Glomerular visceral epithelial cell (primary cell): ENCODE results near the gene AGBL4.

Source experiments
- DNase-seq: peaks from one replicate; pipeline ENCODE4 v3.0.0-alpha.2; 2016; ENCODE audit errors: extremely low spot score

The AGBL4 gene

DNA sequence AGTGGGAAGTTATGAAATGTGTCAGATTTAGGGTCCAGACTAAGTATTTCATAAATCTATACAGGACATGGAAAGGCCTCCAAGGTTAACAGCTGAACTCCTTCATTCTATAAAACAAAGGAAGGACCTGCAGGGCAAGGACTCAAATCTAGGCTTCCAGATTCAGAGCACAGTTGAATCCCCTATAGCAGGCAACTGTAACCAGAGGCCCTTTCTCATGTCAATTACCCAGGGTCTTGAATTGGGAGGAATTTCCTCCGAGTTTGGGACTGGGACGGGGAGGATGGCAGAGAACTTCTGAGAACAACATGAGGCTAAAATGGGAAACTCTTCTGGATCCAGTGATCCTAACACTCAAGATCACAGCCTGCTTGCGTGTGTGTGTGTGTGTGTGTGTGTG is 1134.1 kb downstream of the AGBL4 start:
- no peak for DNase-seq

DNA sequence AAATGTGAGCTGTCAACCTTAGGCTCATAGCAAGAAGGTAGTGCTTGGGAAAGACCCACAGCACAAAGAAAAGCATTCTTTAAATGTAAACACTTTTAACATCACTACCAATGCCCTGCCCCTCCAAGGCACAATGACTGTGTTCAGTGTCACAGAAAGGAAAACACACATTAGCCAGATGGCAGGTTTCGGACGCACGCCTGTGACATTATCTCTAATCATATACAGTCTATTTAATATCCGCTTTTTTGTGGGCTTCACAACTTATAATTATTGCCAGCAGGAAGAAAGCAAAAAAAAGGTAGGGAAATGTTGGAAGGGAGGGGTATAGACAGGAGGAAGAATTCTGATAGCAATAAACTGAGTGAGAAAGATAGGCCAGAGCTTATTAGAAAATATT is 1134.7 kb downstream of the AGBL4 start:
- DNase-seq, result no peak

DNA sequence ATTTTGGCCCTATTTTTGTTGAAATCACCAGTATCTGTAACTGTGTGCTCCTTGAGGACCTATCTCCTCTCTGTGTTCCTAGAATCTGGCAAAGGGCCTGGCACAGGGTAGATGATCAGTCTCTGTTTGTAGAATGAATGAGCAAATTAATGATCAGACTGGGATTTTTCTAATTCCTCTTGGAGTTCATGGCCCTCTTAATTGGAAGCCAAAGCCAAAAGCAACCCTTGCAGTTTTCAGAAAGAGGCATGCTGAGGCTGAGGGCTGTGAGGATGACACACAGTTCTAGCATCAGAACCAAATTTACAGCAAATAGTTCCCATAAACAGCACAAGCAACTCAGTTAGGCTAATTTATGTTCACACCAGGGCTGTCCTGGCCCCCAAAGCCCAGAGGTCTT is 1136.0 kb downstream of the AGBL4 start:
- no peak for DNase-seq

DNA sequence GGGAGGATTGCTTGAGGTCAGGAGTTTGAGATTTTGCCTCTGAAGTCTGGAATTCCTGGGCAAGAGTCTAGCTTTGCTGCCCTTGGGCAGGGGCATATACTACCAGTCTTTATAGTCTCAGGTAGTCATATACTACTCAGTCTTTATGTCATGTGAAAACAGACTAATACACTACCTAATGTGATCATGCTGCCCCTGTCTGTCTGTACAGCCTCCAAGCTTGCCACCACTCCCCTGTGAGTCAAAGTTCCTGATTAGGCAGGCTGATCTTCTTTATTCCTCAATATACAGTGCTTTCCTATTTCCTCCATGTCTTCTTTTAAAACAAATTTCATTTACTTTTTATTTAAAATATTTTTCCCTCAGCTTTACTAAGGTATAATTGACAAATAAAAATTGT is 1141.7 kb downstream of the AGBL4 start:
- no peak for DNase-seq

DNA sequence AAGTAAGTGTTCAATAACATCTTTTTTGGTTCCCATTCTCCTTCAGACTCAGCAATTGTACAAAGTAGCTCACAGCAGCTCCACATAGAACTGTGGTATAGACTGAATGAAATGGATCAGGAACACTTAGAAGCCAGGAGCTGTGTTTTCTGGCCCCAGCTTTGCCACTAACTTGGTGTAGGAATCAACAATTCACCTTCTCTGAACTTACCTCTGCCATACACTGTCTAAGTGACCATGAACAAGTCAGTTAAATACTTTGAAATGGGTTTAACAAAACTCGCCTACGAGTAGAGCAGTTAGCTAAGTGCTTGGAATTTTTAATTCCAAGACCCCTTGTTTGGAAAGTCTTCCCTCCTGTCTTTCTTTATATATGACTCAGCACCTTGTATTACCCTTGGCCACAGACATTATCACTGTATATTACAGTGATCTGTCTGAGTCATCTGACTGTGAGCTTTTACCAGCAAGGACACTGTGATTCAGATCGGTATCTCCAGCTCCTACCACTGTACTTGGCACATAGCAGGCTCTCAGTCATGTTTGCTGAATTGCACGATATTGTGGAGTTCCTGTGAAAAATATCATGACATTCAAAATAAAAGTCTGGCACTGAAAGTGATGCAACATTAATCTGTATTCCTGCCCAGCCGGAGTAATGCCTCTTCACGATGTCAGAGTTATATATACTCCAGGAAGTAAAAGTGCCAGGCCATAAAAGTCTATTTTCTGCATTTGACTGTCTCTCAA is 1145.4 kb downstream of the AGBL4 start:
- peak; percentile 58 for DNase-seq

DNA sequence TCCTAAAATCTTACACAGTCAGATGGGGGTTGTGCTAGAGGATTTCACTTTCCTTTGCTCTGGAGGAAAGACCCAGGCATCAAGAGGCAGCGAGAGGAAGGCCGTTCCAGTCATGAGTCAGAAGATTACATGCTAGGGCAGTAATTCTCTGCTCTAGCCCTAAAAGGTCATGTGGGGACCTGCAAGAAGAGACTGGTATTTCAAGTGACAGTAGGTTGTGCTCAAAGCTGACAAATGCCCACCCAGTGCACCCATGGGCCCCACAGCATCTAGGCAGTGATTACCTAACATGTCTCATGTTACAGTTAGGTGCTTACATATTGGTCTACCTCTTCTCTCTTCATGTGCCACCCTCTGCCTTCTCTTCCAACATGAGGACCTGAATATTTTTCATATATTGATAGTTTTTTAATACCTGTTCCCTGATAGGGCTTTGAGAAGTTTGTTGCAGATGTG is 1147.4 kb downstream of the AGBL4 start:
- peak; percentile 1 for DNase-seq

DNA sequence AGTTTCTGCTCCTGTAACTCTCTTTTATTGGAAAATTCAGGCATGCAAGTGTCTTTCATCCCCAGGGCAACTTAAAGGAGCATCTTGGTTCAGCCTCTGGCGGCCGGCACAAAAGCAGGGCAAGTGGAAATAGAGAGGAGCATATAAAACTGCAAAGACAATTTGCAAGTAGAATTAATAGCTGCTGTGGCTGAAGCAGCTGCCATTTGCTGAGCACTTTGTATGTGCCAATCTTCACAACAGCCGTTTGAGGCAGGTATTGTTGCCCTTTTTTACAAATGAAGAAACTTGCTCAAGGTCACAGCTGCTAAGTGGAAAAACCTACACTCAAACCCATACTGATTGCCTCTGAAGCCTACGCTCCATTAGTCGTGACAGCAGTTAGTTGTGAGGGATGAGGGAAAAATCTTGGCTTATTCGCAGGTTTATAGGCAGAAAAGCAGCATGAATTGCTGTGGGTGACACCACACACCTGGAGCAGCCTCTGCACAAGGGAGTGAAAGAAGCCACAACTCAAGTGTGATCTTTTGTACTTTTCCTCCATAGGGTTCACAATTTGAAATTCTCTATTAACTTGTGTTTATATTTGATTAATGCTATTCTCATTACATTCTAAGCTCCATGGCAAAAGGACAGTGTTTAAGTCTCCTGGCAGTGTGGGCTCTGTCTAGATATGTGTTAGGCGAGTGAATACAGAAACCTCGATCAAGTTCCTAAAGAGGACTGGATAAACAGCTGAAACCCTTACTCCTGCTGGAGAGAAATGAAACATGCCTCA is 1148.0 kb downstream of the AGBL4 start:
- no peak for DNase-seq

DNA sequence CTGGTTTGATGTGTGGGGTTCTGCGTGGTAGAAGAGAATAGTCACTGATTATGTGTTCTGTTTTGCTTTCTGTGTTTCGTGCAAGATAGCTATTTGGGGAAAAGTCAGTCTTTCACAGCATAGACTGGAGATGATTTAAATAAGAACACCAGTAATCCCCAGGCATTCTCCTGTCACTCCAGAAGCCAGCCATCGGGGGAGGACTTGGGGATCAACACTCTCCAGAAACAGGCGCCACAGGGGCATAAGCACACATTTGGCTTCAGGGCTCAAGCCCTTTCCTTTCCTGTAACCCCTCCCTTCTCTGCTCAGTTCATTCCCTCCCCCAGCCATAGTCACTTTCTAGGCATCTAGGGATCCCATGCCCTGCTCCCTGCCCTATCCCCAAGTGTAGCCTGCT is 1149.8 kb downstream of the AGBL4 start:
- no peak for DNase-seq

DNA sequence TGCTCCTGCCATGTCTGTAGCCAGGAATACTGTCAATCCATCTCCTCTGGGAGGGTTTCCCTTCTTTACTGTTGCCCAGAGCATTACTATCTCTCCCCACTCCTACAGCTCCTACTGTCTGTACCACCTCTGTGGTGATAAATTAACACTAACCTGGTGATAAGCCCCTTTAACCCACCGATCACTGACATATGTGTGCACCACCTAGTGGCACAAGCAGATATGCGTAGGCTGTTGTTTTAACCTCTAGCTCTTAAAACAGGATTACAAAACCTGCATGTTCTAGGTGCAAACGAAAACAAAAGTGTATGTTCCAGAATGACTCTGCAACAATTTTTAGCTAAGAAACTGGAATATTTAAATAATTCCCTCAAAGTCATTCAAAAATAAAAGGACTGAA is 1153.2 kb downstream of the AGBL4 start:
- peak; percentile 2 for DNase-seq

DNA sequence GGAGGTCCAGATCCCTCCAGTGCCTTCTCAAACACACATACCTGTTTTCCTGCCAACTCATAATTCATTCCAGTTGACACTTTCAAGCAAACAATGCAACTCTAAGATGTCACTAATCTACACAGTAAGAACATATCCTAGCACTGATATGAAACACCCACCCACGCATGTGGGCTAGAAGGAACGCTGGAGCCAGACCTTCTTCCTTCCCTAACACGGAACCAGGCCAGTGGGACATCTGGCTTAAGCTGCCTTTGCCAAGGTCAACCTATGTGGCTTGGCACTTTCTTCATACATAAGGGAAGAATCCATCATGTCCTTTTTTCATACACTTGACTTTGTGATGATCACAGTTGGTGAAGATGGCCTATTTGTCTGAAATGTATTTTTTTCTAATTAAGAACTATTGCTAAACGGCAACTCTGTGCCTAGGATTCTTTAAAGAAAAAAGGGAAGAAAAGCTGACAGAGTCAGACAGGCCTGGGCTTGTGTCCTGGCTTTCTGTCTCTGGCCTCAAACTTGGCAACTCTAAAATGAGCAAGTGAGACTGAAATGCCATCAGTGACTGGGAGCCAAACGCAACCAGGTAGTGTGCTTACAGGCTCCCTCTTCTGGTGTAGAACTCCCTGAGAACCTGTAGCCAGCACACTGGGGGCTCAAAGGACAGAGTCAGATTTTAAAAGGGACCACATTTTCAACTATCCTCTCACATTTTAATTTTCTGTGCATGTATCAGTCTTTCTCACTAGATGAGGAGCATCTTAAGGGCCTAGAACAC is 1154.4 kb downstream of the AGBL4 start:
- DNase-seq, result no peak

DNA sequence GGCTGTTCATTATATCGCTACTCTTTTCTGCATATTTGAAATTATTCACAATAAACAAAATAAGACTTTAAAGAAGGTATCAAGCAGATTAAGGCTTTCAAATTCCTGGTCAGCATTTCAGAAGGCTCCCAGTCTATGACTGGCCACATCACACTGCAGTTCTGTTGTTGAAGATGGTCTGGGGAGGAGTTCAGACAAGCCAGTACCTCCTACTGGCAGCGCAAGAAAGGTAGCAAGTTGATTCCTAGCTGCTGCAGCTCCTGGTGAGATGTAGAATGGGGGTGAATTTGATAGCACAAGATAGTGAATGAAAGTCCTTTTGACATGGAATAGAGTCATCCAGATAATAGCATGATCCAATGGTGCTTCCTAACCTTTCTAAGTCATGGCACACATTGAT is 1158.8 kb downstream of the AGBL4 start:
- DNase-seq, result no peak

DNA sequence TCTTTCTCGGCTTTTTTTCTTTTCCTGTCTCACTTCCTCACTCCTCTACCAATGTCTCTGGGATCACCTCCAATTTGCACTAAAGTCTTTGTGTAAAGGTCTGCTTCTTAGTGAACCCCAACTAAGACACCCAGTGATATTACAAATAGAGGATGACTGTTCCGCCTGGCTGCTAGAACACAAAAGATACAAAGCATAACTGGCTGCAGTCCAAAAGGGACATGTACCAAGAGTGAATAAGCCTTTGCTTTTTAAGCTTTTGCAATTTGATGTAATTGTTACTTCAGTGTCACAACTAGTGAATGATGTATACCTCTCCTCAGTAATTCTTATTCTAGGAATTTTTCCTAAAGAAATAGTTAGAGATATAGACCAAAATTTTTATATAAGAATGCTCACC is 1164.3 kb downstream of the AGBL4 start:
- no peak for DNase-seq

DNA sequence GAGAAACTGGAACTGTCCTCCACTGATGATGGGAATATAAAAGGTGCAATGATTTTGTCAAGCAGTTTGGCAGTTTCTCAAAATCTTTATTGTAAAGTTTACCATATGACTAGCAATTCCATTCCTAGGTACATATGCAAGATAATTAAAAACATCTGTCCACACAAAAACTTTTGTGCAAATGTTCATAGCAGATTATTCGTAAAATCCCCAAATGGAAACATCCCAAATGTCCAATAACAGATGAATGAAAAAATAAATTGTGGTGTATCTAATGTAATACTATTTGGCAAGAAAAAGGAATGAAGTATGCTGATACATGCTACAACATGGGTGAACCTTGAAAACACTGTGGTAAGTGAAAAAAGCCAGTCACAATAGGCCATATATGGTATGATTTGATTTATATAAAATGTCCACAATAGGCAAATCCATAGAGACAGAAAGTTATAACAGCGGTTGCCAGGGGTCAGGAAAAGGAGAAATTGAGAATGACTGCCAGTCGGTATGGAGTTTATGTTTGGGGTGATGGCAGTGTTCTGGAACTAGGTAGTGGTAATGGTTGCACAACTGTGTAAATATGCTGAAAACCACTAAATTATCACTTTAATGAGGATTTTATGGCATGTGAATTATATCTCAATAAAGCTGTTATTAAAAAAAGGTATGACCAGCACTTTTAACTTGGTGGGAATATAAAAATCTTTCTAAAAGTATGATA is 1165.4 kb downstream of the AGBL4 start:
- DNase-seq, result no peak

DNA sequence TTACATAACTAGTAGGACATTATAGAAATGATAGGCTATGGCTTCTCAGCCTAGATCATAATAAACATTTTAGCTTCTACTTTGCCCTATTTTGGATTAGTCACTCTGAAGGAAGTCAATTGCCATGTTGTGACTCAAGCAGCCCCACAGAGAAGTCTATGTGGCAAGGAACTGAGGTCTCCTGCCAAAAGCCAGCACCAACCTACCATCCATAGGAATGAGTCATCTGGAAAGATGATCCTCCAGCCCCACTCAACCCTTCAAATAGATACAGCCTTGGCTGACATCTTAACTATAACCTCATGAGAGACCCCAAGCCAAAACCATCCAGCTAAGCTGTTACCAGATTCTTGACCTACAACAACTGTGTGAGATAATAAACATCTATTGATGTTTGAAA is 1170.7 kb downstream of the AGBL4 start:
- DNase-seq, result peak; percentile 23

DNA sequence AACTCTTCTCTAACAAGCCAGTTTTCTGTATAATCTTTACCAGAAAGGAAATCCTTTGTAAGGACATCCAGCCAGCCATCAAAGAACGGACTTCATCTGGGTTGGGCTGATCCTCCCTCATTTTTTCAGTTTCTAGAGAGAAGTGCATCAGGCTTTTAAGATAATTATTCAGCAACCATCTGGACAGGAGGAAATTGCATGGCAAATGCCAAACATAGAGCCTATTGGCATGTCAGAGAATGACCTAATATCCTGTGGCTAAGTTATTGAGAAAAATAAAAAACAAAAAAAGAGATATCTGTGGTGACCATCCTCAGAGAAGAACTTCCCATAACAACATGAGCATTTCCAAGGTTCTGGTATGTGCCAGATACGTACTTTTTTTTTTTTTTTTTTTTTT is 1172.1 kb downstream of the AGBL4 start:
- DNase-seq, result no peak

DNA sequence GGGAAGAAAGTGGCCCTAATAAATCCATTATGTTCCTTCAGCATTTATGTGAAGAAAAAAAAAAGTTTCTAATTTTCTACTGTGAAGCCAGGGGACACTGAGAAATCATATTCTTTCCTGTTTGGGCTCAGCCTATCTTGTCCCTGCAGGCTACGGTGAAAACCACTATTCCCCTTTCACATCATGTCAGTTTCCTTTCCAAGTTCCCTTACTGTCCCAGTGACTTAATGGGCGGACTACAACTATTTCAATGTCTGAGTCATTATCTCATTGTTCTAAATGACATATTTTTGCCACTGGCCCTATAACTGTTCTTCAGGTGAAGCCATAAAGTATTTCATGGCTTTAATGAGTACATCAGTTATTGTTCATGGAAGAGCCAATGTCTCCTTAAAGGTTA is 1175.7 kb downstream of the AGBL4 start:
- DNase-seq, result no peak

DNA sequence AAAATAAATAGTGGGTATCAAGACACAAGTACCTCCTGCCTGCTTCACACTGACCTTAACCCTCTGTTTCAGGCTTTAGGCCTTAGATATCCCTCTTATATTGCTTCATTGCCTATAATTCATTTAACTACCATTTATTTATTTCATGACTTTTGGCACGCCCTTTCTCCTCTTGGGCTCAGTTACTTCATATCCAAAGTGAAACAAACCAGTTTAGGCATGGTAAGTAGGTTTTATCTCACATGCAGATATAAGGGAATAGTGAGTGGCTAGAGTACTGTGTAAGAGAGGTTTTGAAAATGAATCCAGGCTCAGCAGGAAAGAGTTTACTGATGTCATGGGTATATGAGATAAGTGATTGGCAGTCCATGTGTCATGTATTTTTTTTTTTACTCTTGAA is 1177.3 kb downstream of the AGBL4 start:
- DNase-seq, result no peak

DNA sequence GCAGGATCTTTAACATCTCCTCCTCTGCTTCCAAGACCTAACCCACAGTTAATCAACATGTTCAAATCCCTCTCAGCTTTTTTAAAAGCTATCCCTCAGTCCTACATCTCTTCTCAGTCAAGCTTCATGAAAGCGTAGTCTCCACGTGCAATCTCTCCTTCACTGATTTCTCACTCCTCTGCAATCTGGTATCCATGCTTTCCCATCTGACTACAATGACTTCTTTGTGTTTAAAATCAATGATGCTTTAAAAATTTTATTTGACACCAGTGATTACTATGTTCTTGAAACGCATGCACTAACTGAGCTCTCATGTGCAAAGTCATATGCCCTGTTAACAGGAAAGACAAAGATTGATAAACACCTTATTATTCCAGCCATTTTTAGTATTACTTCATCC is 1179.6 kb downstream of the AGBL4 start:
- no peak for DNase-seq

DNA sequence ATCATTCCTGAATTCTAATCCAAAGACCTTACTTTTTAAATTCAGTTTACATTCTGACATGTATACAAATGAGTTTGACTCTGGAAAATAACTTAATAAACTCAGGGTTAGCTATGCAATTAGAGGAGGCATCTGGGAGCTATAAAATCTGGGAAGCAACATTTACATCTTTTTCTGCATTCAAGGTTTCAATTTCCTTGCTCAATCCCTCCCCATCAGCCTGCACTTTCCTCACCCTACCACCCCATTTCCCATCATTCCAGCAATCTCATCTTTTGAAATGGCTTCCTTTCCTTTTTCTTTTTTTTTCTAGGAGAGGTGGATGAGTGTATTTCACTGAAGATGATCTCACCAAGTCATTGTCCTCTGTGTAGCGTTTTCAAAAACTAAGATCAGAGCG is 1181.8 kb downstream of the AGBL4 start:
- DNase-seq, result no peak

DNA sequence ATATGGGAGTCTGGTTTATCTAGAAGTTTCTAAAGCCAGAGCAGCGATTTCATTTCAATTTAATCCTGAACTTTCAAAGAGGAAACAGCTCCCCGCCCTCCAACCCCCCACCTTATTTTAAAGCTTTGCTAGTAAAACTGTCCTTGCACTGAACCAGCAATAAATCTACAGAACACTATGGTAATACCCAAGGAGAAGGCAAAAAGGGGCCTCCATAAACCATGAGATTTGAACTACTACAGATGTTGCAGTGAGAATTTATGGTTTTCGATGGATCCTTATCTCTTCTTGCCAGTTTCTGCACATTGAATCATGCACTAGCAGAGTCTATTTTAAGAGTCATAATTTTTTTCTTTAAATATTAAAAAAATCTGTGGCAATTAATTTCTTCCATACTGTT is 1182.3 kb downstream of the AGBL4 start:
- no peak for DNase-seq

DNA sequence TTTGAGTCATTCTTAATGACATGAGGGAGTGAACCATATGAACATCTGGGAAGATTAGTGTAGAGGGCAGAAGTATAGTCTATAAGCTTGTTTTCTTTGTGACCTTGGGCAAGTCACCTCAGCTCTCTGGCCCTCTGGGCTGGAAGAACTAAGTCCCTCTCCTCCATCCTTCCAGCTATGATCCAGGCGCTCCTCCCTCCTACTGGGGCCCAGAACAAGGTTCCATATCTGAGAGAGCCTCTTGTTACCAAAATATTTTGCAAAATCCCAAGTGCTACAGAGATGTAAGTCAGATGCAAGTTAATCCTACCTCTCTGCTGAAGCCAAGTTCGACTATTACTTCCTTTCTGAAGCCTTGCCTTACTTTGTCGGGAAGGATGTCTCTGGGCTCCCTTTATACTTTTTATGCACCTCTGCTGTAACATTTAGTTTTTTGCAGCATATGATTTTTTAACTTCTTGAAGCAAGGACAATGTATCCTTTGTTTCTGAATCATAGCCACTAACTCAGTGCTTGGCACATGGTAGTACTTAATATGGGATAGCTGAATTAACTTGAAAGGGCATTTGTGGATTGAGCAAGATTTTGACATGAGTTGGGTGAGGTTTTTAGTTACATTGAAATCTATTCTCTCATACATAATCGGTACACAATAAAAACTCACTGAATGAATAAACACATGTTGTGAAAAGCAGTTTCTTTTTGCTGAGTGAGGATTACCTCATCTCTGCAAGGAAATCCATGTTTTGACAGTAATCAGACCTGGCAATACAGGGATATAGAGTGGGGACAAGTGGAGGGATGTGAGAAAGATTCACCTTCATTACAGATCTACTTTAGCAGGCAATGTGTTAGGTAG is 1192.4 kb downstream of the AGBL4 start:
- no peak for DNase-seq
